Endothelial cell of umbilical vein (primary cell): ENCODE data around the gene ELOA. TPM values are rescaled to one million over a fixed set of nuclear protein-coding genes. Genes with fewer than 3 reads are reported as not detected.

ENCODE experiments used
- BruUV-seq: library from RNA; stranded (reverse); fragments of 400-500 nt; replicated peaks from 2 replicates; lab custom pipeline; 2021; lab: Mats Ljungman, UMichigan
- CTCF ChIA-PET: fragments of 300-600, 350-600 bp; sonication (Branson Sonifier 250); formaldehyde crosslinking; loops from one replicate; lab custom pipeline; 2021; ENCODE audit warnings: antibody characterized with exemption, inconsistent platforms; lab: Charles Lee
- POLR2A ChIA-PET: fragments of 300-600, 350-600 bp; sonication (Branson Sonifier 250); formaldehyde crosslinking; loops from one replicate; lab custom pipeline; 2021; ENCODE audit warnings: antibody characterized with exemption, inconsistent platforms; lab: Charles Lee
- DNase-seq: peaks from one replicate; pipeline ENCODE4 v3.0.0-alpha.2; 2011; ENCODE audit warnings: low read depth, low spot score
- FAIRE-seq: peaks from 2 replicates; lab custom pipeline; 2011; peaks lifted over from hg19 to GRCh38; lab: Jason Lieb, UNC
- H2AFZ ChIP-seq: 2 replicates; pipeline ENCODE4 v1.6.0; 2012; ENCODE audit warnings: low read depth, low read length, control low read depth, inconsistent platforms
- H3K27ac ChIP-seq: 2 replicates; pipeline ENCODE4 v1.5.1; 2011; ENCODE audit warnings: low read depth, mild to moderate bottlenecking, control low read depth, low read length, moderate library complexity; ENCODE audit not compliant: insufficient read depth
- H3K27me3 ChIP-seq, 2 experiments: 2 replicates each; pipeline versions ENCODE4 v1.6.0 to v1.6.1; 2011; ENCODE audit warnings: low read length in 2 of 2, mixed read lengths in 1 of 2; ENCODE audit not compliant: control insufficient read depth in 2 of 2, insufficient read depth in 2 of 2
- H3K36me3 ChIP-seq, 2 experiments: 2 replicates in 1 of 2; 3 replicates in 1 of 2; pipeline ENCODE4 v1.5.1; 2011; ENCODE audit warnings: low read length in 2 of 2, mild to moderate bottlenecking in 1 of 2, moderate library complexity in 1 of 2; ENCODE audit not compliant: control insufficient read depth in 2 of 2, insufficient read depth in 2 of 2; ENCODE audit errors: extremely low read depth in 1 of 2
- H3K4me1 ChIP-seq: 3 replicates; pipeline ENCODE4 v1.5.1; 2011; ENCODE audit warnings: mild to moderate bottlenecking, low read length; ENCODE audit not compliant: control insufficient read depth, insufficient read depth; ENCODE audit errors: extremely low read depth
- H3K4me2 ChIP-seq: 2 replicates; pipeline ENCODE4 v1.6.1; 2011; ENCODE audit warnings: low read length, control low read depth, mixed read lengths; ENCODE audit not compliant: insufficient read depth
- H3K4me3 ChIP-seq, 3 experiments: fragments of 200-600 bp in 1 of 3; sonication (generic), shearing (Covaris generic) in 1 of 3; replicated peaks in 1 of 3; 2 replicates each; pipeline ENCODE4 v1.5.1; 2011 to 2016; ENCODE audit warnings: control low read depth in 3 of 3, low read length in 3 of 3, mild to moderate bottlenecking in 2 of 3, inconsistent platforms in 1 of 3, low read depth in 1 of 3, moderate library complexity in 1 of 3; ENCODE audit not compliant: insufficient read depth in 1 of 3
- H3K79me2 ChIP-seq: 2 replicates; pipeline ENCODE4 v1.6.0; 2012; ENCODE audit warnings: low read length, inconsistent platforms; ENCODE audit not compliant: control insufficient read depth, insufficient read depth
- H3K9ac ChIP-seq: replicated peaks from 2 replicates; pipeline ENCODE3; 2011; ENCODE audit warnings: low read length, control low read depth; ENCODE audit not compliant: insufficient read depth; ENCODE audit errors: extremely low read depth
- H3K9me1 ChIP-seq: replicated peaks from 3 replicates; pipeline ENCODE4 v1.6.0; 2011; ENCODE audit warnings: mild to moderate bottlenecking, low read length; ENCODE audit not compliant: control insufficient read depth, insufficient read depth; ENCODE audit errors: extremely low read depth
- H3K9me3 ChIP-seq: replicated peaks from 2 replicates; pipeline ENCODE4 v1.5.1; 2012; ENCODE audit warnings: low read length, inconsistent platforms; ENCODE audit not compliant: control insufficient read depth, insufficient read depth
- H4K20me1 ChIP-seq: replicated peaks from 2 replicates; pipeline ENCODE3; 2011; ENCODE audit warnings: mild to moderate bottlenecking, low read length; ENCODE audit not compliant: control insufficient read depth, insufficient read depth; ENCODE audit errors: extremely low read depth
- CTCF ChIP-seq, 2 donors: IDR thresholded peaks; 1 replicate in 1 of 2; 2 replicates in 1 of 2; pipeline ENCODE4 v1.5.1; 2011; ENCODE audit warnings: low read length in 2 of 2, mild to moderate bottlenecking in 2 of 2, moderate library complexity in 2 of 2, control low read depth in 1 of 2, inconsistent platforms in 1 of 2, low read depth in 1 of 2; ENCODE audit not compliant: insufficient read depth in 1 of 2; ENCODE audit errors: extremely low read depth in 1 of 2
- EZH2 ChIP-seq: IDR thresholded peaks from 2 replicates; pipeline ENCODE4 v1.6.1; 2012; ENCODE audit warnings: borderline replicate concordance, low read depth, mild to moderate bottlenecking, moderate library complexity, low read length, inconsistent platforms; ENCODE audit not compliant: severe bottlenecking
- FOS ChIP-seq: IDR thresholded peaks from 2 replicates; pipeline ENCODE4 v1.6.1; 2011; ENCODE audit warnings: mild to moderate bottlenecking, low read length, moderate library complexity, borderline replicate concordance; ENCODE audit not compliant: insufficient read depth
- GATA2 ChIP-seq: IDR thresholded peaks from 2 replicates; pipeline ENCODE4 v1.7.0; 2011; ENCODE audit warnings: low read depth, mild to moderate bottlenecking, moderate library complexity, mixed read lengths, low read length; ENCODE audit not compliant: insufficient read length, insufficient read depth
- JUN ChIP-seq: IDR thresholded peaks from 2 replicates; pipeline ENCODE4 v1.6.1; 2011; ENCODE audit warnings: borderline replicate concordance, low read depth; ENCODE audit not compliant: insufficient read length, insufficient read depth
- MYC ChIP-seq: IDR thresholded peaks from one replicate; pipeline ENCODE4 v1.6.1; 2011; ENCODE audit warnings: mild to moderate bottlenecking, low read depth, low read length
- POLR2A ChIP-seq: IDR thresholded peaks from 2 replicates; pipeline ENCODE4 v1.6.1; 2012; ENCODE audit warnings: low read depth, mild to moderate bottlenecking, control low read depth, low read length
- POLR2AphosphoS5 ChIP-seq: IDR thresholded peaks from 2 replicates; pipeline ENCODE4 v1.6.1; 2012; ENCODE audit warnings: low read depth, mild to moderate bottlenecking, control low read depth, low read length, moderate library complexity; ENCODE audit not compliant: insufficient read depth
- dilution Hi-C: fragments of 300-500 bp; cut with MboI; formaldehyde crosslinking; loops from one replicate; pipeline ENCODE4 v1.15.0; 2019; ENCODE audit warnings: low sequenced_read_pairs; ENCODE audit not compliant: extremely low pct_ligation_motif_present
- intact Hi-C: fragments of 100-400 bp; cut with micrococcal nuclease; formaldehyde crosslinking; loops from one replicate; pipeline ENCODE4 v1.10.0; 2022
- polyA plus RNA-seq, 4 experiments: library from polyadenylated mRNA; depleted of rRNA in 3 of 4; stranded (reverse) in 3 of 4; unstranded in 1 of 4; fragments of >200 nt; gene quantifications; 2 replicates each; pipeline versions ENCODE4 v1.2.1 to v1.2.3, GENCODE V29; 2011 to 2012; ENCODE audit warnings: missing spikeins in 1 of 4
- total RNA-seq: library from RNA; stranded (reverse); gene quantifications from 2 replicates; pipeline ENCODE4 v1.2.3, GENCODE V29; 2021

ELOA gene
- total and polyA plus RNA-seq, 2 donors (not counting 3 experiments of a cell fraction or from before 2014, with no cell fraction given), result 11.9 to 42.6 TPM

GRCh38 chr1:23704834-23705495 lies 38.3 kb upstream of the ELOA start:
- H3K4me1 ChIP-seq, result no peaks in the 10 kb centered on the region
- POLR2A ChIA-PET, result no interaction called here
- no peaks in the 10 kb centered on the region for H4K20me1 ChIP-seq
- no peaks in the 10 kb centered on the region for H3K9me1 ChIP-seq
- H3K4me2 ChIP-seq, result no peak overlapping the region
- peaks cover 61% of the 10 kb centered on the region for H3K79me2 ChIP-seq
- no peak for DNase-seq
- CTCF ChIA-PET, result interaction anchor here (0.7 to 1.0 kb wide), 2 partner anchors 41 to 208 kb away, joined by 4 read pairs; no protein-coding TSS in a partner anchor
- H3K27ac ChIP-seq, result no peak overlapping the region
- H3K4me3 ChIP-seq, result no peak overlapping the region
- intact Hi-C loops, result no loop called here
- FAIRE-seq, result no peak
- H3K9ac ChIP-seq, result no peak overlapping the region
- H3K36me3 ChIP-seq, result peaks cover 10 to 18% of the 10 kb centered on the region in 2 experiments
- BruUV-seq, result no TSS peak
- no peak for TF ChIP-seq GATA2
- no peak for TF ChIP-seq EZH2
- no peak for TF ChIP-seq POLR2A
- no peak for TF ChIP-seq JUN
- no peak for TF ChIP-seq MYC
- no peak for TF ChIP-seq POLR2AphosphoS5
- TF ChIP-seq FOS, result no peak
- no peak for TF ChIP-seq CTCF (IDR thresholded peaks at IDR 0.05; ENCODE audit: extremely low read depth in 1 of 2, insufficient read depth in 1 of 2, low read depth in 1 of 2, low read length in 2 of 2)
- H3K9me3 ChIP-seq, result no peaks in the 10 kb centered on the region
- dilution Hi-C loops, result no loop called here
- no peaks in the 10 kb centered on the region for H3K27me3 ChIP-seq
- H2AFZ ChIP-seq, result no peak overlapping the region
